HG03439 (cell line): ENCODE results near the gene MAGI3.
"Not testable (repeated sequence)": the region's sequence is repeated elsewhere in the genome, so short reads cannot be mapped to it uniquely, and the experiment has no call there.

ENCODE experiments used
- ATAC-seq: cut with Tn5 transposase; IDR thresholded peaks from one replicate; pipeline ENCODE4 v1.9.1; 2021; ENCODE audit warnings: mild to moderate bottlenecking, moderate library complexity; ENCODE audit not compliant: unreplicated experiment

MAGI3 gene

DNA sequence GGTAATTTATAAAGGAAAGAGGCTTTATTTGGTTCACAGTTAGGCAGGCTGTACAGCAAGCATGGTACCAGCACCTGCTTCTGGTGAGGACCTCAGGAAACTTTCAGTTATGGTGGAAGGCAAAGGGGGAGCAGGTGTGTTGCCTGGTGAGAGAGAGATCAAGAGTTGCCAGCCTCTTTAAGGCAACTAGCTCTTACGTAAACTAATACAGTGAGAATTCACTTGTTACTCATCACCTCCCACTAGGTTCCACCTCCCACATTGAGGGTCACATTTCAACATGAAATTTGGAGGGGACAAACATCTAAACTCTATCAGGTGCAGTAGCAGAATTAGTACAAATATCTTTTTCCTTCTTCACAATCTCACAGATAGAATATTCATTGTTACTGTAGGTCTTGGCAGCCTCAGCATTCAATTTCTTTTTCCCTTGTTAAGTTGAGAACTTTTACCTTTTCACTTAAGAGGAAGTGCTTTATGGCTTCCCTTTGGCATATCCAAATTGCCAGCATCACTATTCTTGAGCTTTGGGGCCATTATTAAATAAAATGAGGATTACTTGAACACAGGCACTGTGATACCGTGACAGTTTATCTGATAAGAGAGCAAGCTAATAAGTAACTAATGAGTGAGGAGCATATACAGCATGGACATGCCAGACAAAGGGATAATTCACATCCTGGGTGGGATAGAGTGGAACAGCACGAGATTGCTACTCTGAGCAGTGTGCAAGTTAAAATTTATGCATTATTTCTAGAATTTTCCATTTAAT, 48.4 kb downstream of the MAGI3 start:
- ATAC-seq: no peak

DNA sequence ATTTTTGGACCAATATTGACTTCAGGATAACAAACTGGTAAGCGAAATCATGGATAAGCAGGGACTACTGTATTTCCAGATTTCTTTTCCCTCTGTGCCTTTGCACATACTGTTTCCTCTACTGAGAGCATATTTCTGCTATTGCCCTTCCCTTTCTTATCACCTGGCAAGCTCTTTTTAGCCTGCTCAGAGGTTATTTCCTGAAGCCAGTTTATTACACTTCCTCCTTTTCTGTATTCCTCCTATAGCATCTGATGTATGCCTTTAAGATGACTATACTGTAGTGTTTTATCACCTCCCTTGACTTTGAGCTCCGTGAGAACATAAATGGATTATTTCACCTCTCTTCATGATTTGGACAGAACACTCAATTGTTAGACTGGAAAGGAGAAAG, 49.0 kb downstream of the MAGI3 start:
- ATAC-seq: no peak

DNA sequence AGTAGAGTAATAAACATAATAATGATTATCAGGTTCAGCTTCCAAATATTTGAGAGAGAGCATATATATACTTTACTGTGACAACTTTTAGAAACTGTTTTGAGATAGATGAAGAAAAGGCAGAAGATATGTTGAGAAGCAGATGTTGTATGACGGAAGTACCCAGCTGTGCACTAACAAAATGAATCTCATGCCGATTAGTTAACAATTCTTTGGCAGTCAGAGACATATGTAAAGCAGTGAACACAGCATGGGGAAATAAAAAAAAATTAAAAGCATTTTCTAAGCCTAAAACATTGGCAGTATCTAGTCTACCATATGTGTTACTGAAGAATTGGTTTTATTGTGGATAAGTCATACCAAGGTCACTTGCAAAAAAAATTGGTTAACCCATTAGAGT, 51.8 kb downstream of the MAGI3 start:
- ATAC-seq: no peak

DNA sequence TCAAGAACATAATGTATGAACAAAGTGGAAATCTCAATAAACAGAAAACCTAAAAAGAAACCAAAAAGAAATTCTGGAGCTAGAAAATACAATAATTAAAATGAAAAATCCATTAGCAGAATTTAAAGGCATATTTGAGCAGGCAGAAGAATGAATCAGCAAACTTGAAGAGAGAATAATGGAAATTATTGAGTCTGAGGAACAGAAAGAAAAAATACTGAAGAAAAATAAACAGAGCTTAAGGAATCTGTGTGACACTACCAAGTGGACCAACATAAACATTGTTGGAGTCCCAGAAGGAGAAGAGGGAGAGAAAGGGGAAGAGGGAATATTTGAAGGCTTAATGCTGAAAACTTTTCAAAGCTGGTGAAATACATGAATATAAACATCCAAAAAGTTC, 54.5 kb downstream of the MAGI3 start:
- ATAC-seq: no peak

DNA sequence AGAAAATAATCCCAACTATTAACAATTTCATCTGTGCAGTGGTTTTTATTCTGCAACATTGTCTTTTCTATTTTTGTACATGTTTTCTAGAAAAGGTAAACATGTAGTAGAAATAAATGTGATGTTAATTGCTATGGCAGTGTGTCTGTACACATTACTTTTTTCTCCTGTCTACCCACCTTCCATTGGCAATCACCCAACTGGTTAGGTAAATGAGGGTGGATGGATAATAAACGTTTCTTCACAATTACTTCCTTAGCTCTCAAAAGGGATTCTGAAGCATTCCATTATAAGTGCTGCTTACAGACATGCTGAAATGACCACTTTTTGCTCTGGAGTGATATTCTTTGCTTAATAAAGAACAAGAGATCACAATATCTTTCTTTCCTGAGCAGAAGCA, 61.4 kb downstream of the MAGI3 start:
- no peak for ATAC-seq

DNA sequence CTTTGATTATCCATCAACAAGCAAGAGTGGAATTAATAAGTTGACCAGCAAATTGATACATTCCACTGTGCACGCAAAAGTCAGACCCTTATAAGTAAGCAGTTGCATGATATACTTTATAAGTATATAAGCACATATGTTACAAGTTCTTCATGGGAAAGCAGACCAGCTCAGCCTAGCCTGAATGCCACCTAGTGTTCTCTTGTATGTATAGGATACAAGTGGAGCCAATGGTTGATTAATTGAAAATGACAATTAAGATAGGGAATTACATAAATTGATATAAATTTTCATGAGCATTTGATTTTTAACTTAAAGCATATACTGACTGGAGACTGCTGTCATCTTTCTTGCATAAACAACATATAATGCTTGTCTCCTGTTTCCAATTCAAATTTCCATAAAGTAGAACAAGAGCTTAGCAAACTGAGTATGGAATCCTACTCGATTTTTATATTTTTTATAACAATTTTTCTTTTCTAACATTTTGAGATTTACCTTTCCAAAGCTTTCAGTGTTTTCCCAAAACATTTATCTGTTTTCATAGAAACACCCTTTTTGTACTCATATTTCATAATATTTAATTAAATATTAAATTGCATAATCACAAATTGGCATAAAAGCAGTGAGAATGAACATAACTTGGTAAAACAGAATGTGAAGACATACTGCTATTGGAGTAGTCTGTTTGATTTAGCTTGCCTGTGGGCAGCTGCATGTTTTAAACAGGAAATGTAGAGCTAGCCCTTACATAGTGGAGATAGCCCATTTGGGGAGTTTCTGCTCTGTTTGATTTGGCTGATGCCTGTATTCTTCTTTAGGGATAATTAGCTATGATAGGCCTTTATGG, 62.8 kb downstream of the MAGI3 start:
- no peak for ATAC-seq

DNA sequence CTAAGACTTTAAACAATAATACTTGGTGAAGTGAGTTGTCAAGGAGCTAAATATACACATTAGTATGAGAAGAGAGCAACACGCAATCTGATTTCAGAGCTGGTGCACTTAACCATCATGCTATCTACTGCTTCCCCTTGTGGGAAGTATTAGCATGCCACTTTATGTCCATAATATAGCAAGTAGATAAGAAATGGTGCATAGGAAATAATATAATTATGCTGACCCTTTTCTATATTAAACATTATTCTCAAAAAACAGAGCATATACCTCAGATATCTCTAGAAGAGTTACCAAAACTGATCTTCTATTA, 63.4 kb downstream of the MAGI3 start:
- no peak for ATAC-seq

DNA sequence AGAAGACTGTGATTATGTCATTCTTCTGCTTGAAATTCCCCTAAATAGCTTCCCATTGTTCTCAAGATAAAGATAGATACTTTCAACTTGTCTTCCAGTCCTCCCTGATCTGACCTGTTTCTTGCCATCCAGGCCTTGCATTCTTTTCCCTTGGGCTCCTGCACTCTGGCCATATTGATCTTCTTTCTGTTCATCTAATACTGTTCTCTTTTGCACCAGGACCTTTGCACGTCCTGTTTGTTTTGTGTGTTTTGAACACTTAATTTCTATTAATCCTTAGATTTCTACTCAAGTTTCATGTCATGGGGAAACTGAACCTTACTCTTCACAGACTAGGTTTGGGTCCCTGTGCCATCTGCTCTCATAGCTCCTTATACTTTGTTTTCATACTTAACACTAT, 65.1 kb downstream of the MAGI3 start:
- no peak for ATAC-seq

DNA sequence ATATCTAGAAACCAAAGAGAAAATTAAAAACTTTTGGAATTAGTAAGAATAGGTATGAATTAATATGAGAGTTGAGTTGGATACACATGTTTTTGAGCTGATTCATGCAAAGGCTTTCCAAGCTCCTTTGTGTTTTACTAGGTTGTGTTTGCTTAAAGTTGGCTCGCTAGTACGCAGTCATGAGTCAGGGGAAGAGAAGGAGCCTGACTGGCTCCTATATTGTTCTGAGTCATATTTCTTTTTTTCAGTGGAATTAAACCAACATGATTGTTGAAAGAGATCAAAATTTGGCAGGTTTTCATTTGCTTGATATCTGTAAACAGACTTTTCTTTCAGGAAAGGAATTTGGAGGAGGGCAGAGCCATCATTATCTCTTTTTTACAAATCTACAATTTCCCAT, 66.7 kb downstream of the MAGI3 start:
- no peak for ATAC-seq

DNA sequence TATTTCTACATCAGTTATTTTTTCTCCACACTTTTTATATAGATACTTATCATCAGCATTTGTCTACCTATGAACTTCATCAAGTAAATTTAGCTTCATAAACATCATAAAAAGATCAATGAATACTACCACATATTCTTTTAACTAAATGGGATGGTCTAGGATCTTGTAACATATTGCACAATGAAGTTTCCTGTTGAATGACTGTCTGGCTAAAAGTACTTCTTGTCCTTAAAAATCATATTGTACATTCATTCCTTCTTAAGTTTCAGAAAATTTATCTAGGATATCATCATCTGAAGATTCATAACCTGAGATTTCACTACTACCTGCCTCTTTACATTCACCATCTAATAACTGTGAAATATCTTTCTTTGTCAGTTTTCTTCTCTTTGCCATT, 69.0 kb downstream of the MAGI3 start:
- ATAC-seq: no peak

DNA sequence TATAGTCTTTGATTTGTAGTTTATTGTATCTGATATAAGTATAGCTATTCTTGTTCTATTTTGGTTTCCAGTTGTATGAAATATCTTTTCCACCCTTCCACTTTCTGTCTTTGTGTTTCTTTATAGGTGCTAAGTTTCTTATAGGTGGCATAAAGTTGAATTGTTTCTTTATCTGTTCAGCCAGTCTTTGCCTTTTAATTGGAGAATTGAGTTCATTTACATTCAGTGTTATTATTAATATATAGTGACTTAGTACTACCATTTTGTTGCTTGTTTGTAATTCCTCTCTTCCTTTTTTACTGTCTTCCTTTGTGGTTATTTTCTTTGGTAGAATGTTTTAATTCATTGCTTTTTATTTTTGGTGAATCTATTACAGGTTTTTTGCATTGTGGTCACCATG, 77.7 kb downstream of the MAGI3 start:
- no peak for ATAC-seq

DNA sequence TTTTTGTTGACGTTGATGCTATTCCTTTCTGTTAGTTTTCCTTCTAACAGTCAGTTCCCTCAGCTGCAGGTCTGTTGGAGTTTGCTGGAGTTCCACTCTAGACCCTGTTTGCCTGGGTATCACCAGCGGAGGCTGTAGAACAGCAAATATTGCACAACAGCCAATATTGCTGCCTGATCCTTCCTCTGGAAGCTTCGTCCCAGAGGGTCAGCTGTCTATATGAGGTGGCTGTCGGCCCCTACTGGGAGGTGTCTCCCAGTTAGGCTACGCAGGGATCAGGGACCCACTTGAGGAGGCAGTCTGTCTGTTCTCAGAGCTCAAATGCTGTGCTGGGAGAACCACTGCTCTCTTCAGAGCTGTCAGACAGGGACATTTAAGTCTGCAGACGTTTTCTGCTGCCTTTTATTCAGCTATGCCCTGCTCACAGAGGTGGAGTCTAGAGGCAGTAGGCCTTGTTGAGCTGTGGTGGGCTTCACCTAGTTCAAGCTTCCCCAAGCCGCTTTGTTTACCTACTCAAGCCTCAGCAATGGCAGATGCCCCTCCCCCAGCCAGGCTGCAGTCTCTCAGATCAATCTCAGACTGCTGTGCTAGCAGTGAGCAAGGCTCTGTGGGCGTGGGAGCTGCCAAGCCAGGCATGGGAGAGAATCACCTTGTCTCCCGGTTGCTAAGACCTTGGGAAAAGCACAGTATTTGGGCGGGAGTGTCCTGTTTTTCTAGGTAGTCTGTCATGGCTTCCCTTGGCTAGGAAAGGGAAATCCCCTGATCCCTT, 88.3 kb downstream of the MAGI3 start:
- not testable (repeated sequence) for ATAC-seq

DNA sequence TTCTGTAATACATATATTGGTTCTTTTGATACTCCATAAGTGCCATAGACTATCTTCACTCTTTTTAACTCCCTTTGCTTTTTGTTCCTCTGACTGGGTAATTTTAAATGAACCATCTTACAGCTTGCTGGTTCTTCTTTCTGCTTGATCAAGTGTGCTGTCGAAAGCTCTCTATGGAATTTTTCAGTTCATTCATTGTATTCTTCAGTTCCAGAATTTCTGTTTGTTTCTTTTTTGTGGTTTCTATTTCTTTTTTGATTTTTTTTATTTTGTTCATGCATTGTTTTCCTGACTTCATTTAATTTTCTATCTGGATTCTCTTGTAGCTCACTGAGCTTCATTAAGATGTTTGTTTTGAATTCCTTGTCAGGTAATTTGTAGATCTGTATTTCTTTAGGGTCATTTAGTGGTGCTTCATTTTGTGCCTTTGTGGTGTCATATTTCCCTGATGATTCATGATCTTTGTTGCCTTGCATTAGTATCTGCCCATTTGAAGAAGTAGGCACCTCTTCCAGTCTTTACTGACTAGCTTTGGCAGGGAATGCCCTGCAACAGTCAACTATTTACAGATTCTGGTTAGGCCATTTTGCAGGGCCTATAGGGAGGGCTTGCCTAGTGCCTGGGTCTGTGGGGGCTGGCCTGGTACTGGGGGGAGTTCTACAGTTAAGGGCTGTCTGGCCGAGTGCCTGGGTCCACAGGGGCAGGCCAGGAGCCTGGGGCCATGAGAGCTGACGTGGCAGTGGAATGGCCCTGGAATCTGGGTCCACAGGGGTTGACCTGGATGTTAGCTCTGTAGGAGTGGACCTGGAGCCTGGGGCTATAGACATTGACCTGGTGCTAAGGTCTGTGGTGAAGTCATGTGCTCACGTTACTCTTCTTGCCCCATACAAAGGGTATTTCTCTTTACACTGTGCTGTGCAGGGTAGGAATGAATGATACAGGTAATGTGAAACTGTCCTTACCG, 89.7 kb downstream of the MAGI3 start:
- no peak for ATAC-seq

DNA sequence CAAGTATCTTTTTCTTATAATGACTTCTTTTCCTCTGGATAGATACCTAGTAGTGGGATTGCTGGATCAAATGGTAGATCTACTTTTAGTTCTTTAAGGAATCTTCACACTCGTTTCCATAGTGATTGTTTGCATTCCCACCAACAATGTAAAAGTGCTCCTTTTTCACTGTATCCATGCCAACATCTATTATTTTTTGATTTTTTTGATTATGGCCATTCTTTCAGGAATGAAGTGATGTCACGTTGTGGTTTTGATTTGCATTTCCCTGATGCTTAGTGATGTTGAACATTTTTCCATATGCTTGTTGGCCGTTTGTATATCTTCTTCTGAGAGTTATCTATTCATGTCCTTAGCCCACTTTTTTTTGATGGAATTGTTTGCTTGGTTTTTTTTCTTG, 94.8 kb downstream of the MAGI3 start:
- not testable (repeated sequence) for ATAC-seq

DNA sequence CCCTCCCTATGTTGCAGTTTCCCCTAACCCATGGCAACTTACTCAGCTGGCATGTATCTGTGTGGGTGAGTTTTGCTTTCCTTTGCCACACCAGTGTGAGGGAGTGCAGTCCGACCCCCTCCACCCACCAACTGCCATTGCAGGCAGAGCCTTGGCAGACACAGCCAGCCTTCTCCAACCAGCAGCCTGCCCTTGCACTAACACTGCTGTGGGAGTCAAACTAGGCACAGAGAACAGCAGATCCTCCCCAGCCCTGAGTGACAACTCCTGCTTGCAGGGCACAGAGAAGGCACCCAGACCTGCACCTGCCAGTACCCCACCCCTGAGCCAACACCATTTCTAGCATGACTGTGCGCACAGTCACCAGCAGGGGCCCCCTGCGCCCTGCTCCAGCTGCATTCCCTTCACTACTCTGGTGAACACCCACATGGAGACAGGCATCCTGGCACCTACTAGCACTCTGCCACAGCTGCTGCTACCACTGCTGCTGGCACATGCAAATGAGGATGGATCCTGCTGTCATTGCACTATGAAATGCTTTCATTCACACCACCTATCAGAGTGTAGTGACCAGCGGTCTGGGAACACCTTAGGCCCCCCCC, 98.4 kb downstream of the MAGI3 start:
- no peak for ATAC-seq

DNA sequence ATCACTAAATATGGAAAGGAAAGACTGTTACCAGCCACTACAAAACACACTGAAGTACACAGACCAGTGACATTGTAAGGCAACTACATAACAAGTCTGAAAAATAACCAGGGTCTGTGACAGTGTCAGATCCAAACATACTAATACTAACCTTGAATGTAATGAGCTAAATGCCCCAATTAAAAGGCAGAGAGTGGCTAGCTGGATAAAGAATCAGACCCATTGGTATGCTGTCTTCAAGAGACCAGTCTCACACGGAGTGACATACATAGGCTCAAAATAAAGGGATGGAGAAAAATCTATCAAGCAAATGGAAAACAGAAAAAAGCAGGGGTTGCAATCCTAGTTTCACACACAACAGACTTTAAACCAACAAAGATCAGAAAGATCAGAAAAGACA, 100.1 kb downstream of the MAGI3 start:
- ATAC-seq: no peak

DNA sequence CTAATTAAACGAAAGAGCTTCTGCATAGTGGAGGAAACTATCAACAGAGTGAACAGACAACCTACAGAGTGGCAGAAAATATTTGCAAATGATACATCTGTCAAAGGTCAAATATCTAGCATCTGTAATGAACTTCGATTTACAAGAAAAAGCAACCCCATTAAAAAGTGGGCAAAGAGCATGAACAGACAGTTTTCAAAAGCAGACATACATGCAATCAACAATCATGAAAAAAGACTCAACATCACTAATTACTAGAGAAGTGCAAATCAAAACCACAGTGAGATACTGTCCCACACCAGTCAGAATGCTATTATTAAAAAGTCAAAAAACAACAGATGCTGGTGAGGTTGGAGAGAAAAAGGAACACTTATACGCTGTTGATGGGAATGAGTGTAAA, 103.2 kb downstream of the MAGI3 start:
- no peak for ATAC-seq

DNA sequence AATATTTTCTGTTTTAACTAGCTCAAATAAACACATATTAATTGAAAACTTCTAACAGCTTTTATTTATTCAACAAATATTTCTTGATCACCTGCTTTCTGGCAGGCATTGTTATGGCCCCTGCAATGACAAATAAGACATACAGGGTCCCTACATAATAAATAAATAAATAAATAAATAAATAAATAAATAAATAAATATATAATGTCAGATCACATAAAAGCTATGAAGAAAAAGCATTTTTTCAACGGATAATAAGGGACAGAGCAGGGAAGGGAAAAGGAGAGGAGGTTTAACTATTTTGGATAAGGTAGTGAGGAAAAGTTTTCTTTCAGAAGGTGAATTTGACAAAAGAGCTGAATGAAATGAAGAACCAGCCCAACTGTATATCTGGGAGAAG, 115.0 kb downstream of the MAGI3 start:
- no peak for ATAC-seq

DNA sequence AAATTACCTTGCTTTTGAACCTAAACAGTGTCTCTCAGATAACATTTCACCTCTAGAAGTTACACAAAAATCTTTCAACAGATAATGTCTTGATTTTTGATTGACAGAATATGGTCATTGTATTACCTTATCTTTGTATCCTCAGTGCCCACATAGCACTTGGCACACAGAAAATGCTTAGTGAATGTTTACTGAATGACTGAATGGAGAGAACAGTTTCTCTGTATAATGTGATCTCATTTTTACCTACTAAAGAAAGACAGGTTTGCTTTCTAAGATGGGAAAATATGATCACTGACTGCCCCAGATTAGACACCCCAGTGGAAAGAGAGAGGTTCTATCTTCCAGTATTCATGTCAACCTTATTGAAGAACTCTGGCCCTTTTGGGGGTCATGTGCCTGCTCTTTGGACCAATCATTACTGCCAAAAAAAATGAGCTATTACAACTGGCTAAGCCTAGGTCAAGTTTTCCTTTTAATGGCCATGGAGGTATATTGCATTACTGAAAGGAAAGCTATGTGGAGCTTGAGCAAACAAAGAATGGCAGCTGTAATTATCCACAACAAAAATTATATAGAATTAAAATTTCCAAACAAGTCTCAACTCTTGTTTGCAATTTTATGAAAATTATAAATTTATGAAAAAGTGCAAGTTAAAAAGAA, 117.4 kb downstream of the MAGI3 start:
- no peak for ATAC-seq
